SK-N-SH treated with all-trans-retinoic acid at 6 μM for 48 hours (cell line): ENCODE measurements around the gene KLHL35.

ENCODE experiments used
- ATAC-seq: fragments of 200-7000 bp; cut with Tn5 transposase; 3 replicates; pipeline ENCODE4 v1.9.1; 2020; ENCODE audit warnings: mild to moderate bottlenecking, moderate library complexity
- ARNTL ChIP-seq: fragments of 450-650 bp; formaldehyde crosslinking; IDR thresholded peaks from 2 replicates; pipeline ENCODE4 v1.5.0; 2020; ENCODE audit warnings: low read depth, mild to moderate bottlenecking, moderate library complexity, borderline replicate concordance
- BACH2 ChIP-seq: fragments of 250-450 bp; sonication (Bioruptor Pico); IDR thresholded peaks from 2 replicates; pipeline ENCODE4 v1.9.0; 2021; ENCODE audit warnings: mild to moderate bottlenecking, borderline replicate concordance
- CREB5 ChIP-seq: fragments of 250-450 bp; sonication (Bioruptor Pico); IDR thresholded peaks from 2 replicates; pipeline ENCODE4 v1.5.1; 2020; ENCODE audit warnings: low read depth, mild to moderate bottlenecking, moderate library complexity
- CSDC2 ChIP-seq: fragments of 250-450 bp; sonication (Bioruptor Pico); IDR thresholded peaks from 2 replicates; pipeline ENCODE4 v1.5.0; 2020; ENCODE audit warnings: mild to moderate bottlenecking, moderate library complexity
- CSRNP3 ChIP-seq: fragments of 250-450 bp; sonication (Bioruptor Pico); IDR thresholded peaks from 2 replicates; pipeline ENCODE4 v1.5.1; 2021; ENCODE audit warnings: mild to moderate bottlenecking, moderate library complexity
- ESRRG ChIP-seq: fragments of 250-450 bp; sonication (Bioruptor Pico); IDR thresholded peaks from 2 replicates; pipeline ENCODE4 v1.6.1; 2021; ENCODE audit warnings: mild to moderate bottlenecking
- GLIS3 ChIP-seq: fragments of 250-450 bp; sonication (Bioruptor Pico); IDR thresholded peaks from 2 replicates; pipeline ENCODE4 v1.5.0; 2020; ENCODE audit warnings: mild to moderate bottlenecking, moderate library complexity
- OSR1 ChIP-seq: fragments of 250-450 bp; sonication (Bioruptor Pico); IDR thresholded peaks from 2 replicates; pipeline ENCODE4 v1.8.0; 2022; ENCODE audit warnings: moderate library complexity, mild to moderate bottlenecking, inconsistent platforms
- PATZ1 ChIP-seq: fragments of 250-450 bp; sonication (Bioruptor Pico); IDR thresholded peaks from 2 replicates; pipeline ENCODE4 v1.8.0; 2020; ENCODE audit warnings: mild to moderate bottlenecking, moderate library complexity, borderline replicate concordance
- POU6F1 ChIP-seq: fragments of 250-450 bp; sonication (Bioruptor Pico); IDR thresholded peaks from 2 replicates; pipeline ENCODE4 v1.8.0; 2021; ENCODE audit warnings: low read depth, mild to moderate bottlenecking, moderate library complexity, borderline replicate concordance
- PPARA ChIP-seq: fragments of 250-450 bp; sonication (Bioruptor Pico); IDR thresholded peaks from 2 replicates; pipeline ENCODE4 v1.5.0; 2020; ENCODE audit warnings: mild to moderate bottlenecking, borderline replicate concordance
- RARB ChIP-seq: fragments of 250-450 bp; sonication (Bioruptor Pico); IDR thresholded peaks from 2 replicates; pipeline ENCODE4 v1.8.0; 2021; ENCODE audit warnings: mild to moderate bottlenecking, moderate library complexity
- SNAI2 ChIP-seq: fragments of 250-450 bp; sonication (Bioruptor Pico); IDR thresholded peaks from 2 replicates; pipeline ENCODE4 v1.5.0; 2020; ENCODE audit warnings: mild to moderate bottlenecking, moderate library complexity
- TOX ChIP-seq: fragments of 250-450 bp; sonication (Bioruptor Pico); IDR thresholded peaks from 2 replicates; pipeline ENCODE4 v1.8.0; 2021; ENCODE audit warnings: mild to moderate bottlenecking, moderate library complexity, borderline replicate concordance
- TSHZ2 ChIP-seq: fragments of 250-450 bp; sonication (Bioruptor Pico); IDR thresholded peaks from 2 replicates; pipeline ENCODE4 v1.5.0; 2020; ENCODE audit warnings: mild to moderate bottlenecking, moderate library complexity
- ZC3H10 ChIP-seq: fragments of 250-450 bp; sonication (Bioruptor Pico); IDR thresholded peaks from 2 replicates; pipeline ENCODE4 v1.5.1; 2021; ENCODE audit warnings: mild to moderate bottlenecking, moderate library complexity
- ZFP3 ChIP-seq: fragments of 250-450 bp; sonication (Bioruptor Pico); IDR thresholded peaks from 2 replicates; pipeline ENCODE4 v1.5.0; 2020; ENCODE audit warnings: mild to moderate bottlenecking, moderate library complexity
- ZFP30 ChIP-seq: fragments of 450-650 bp; formaldehyde crosslinking; IDR thresholded peaks from 2 replicates; pipeline ENCODE4 v1.5.0; 2022; ENCODE audit warnings: mild to moderate bottlenecking, moderate library complexity
- ZNF565 ChIP-seq: fragments of 450-650 bp; formaldehyde crosslinking; conservative IDR thresholded peaks from 2 replicates; pipeline ENCODE4 v1.5.0; 2020; ENCODE audit warnings: low read depth, mild to moderate bottlenecking, moderate library complexity
- ZNF70 ChIP-seq: fragments of 450-650 bp; formaldehyde crosslinking; IDR thresholded peaks from 2 replicates; pipeline ENCODE4 v1.5.0; 2020; ENCODE audit warnings: mild to moderate bottlenecking, moderate library complexity
- ZNF8 ChIP-seq: fragments of 450-650 bp; formaldehyde crosslinking; IDR thresholded peaks from 2 replicates; pipeline ENCODE4 v1.5.0; 2020; ENCODE audit warnings: mild to moderate bottlenecking, moderate library complexity

Gene KLHL35

GRCh38 chr11:75442161-75442885 is 9.3 kb upstream of the KLHL35 start:
- TF ChIP-seq ESRRG (CRISPR knock-in tag) (no peak), ZFP3 (CRISPR knock-in tag) (no peak), PATZ1 (CRISPR knock-in tag) (no peak), BACH2 (CRISPR knock-in tag) (no peak), RARB (CRISPR knock-in tag) (no peak), ZNF8 (CRISPR knock-in tag) (no peak), ARNTL (CRISPR knock-in tag) (no peak), POU6F1 (CRISPR knock-in tag) (no peak), TSHZ2 (CRISPR knock-in tag) (no peak), CSRNP3 (CRISPR knock-in tag) (no peak), ZFP30 (CRISPR knock-in tag) (no peak), GLIS3 (CRISPR knock-in tag) (no peak), OSR1 (CRISPR knock-in tag) (no peak), CSDC2 (CRISPR knock-in tag) (no peak), ZNF70 (no peak)
- ATAC-seq = no peak

- TF ChIP-seq ZC3H10 (no peak), PATZ1 (CRISPR knock-in tag) (no peak), PPARA (no peak), RARB (CRISPR knock-in tag) (no peak), CSDC2 (CRISPR knock-in tag) (no peak), ZFP30 (CRISPR knock-in tag) (no peak), ARNTL (CRISPR knock-in tag) (no peak), TOX (CRISPR knock-in tag) (no peak), ZNF70 (no peak)
- TF ChIP-seq, all 23 proteins: peak for 0
- ATAC-seq = no peak
Observed at GRCh38 chr11:75441804-75442132, 8.8 kb upstream of the KLHL35 start.

- TF ChIP-seq ZFP3 (CRISPR knock-in tag) = no peak
- TF ChIP-seq GLIS3 (CRISPR knock-in tag) = no peak
- no peak for TF ChIP-seq CSRNP3 (CRISPR knock-in tag)
- no peak for TF ChIP-seq BACH2 (CRISPR knock-in tag)
- no peak for TF ChIP-seq ZNF565 (CRISPR knock-in tag)
- TF ChIP-seq SNAI2 (CRISPR knock-in tag) = no peak
- no peak for TF ChIP-seq CREB5 (CRISPR knock-in tag)
- no peak for TF ChIP-seq ESRRG (CRISPR knock-in tag)
- TF ChIP-seq PPARA = no peak
- no peak for TF ChIP-seq ZC3H10
- TF ChIP-seq OSR1 (CRISPR knock-in tag) = no peak
- no peak for TF ChIP-seq ZFP30 (CRISPR knock-in tag)
- no peak for ATAC-seq
Observed at GRCh38 chr11:75440960-75441803, 8.2 kb upstream of the KLHL35 start.
